Activated CD8-positive, alpha-beta memory T cell treated with anti-CD3 and anti-CD28 coated beads, Interleukin-2, amount 50 U/mL, for 48 hours (primary cell): ENCODE measurements around the gene KCNH5.
"Not testable (repeated sequence)": the region's sequence is repeated elsewhere in the genome, so short reads cannot be mapped to it uniquely, and the experiment has no call there.

Experiments used
- DNase-seq: peaks from one replicate; pipeline ENCODE4 v3.0.0-alpha.2; 2020

Gene KCNH5

DNA sequence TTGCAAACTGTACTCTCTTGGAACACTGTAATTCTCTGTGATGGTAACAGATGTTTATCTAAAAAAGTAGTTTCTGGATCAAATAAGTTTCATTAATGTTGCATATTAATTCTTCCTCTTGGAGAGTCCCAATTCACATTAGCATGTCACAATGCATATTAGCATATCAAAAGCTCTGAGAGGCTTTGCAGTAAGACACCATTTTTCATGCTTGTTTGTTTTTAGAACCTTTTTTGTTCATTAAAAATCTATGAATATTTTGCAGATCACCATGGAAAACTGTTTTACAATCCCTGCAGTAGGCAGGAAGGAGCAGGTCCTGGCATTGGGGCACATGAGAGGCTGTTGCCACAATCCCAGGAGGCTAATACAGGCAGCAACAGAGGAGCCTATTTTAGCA lies 180.7 kb downstream of the KCNH5 start:
- DNase-seq, result no peak

DNA sequence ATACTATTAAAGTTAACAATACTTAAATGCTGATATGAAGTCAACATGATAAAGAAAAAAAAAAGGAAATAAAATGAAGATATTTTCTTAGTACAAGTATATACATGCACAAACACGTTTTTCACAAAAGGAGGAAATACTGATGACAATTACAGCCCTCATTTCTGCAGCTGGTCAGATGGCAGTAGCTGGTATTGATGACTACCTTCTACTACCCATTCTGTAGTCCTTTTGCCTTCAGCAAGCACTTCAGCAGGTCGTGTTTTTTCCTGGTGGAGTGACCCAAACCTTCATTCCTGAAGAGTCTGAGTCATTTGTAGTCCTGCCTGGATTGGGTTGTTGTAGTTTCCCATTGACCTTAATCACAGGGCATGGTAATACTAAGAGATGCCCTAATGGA lies 187.2 kb downstream of the KCNH5 start:
- DNase-seq, result not testable (repeated sequence)

- no peak for DNase-seq
Measured at GRCh38 chr14:62854951-62855350, 190.3 kb downstream of the KCNH5 start.

- no peak for DNase-seq
Measured at GRCh38 chr14:62847168-62847567, 198.1 kb downstream of the KCNH5 start.

GRCh38 chr14:62844546-62844945 lies 200.7 kb downstream of the KCNH5 start:
- no peak for DNase-seq

- DNase-seq, result no peak
Measured at GRCh38 chr14:62824086-62824485, 221.2 kb downstream of the KCNH5 start.

GRCh38 chr14:62819931-62820330 lies 225.3 kb downstream of the KCNH5 start:
- DNase-seq, result no peak

DNA sequence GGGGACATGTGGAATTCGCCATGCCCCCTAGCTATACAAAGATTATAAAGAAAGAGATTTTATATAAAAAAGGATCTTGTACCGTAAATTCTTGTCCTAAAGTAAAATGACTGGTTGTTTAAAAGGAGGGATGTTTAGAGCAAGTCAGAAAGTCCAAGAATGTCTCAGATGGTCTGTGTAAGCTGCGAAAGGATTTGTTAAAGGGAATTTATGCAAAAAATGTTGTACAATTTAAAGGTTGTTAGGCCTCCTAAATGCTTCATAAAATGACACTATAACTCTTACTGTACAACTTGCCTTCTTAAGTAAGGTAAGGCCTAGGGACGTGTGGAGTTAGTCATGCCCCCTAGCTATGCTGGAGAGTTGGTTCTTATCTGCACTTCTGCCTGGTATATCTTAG lies 237.6 kb downstream of the KCNH5 start:
- no peak for DNase-seq

DNA sequence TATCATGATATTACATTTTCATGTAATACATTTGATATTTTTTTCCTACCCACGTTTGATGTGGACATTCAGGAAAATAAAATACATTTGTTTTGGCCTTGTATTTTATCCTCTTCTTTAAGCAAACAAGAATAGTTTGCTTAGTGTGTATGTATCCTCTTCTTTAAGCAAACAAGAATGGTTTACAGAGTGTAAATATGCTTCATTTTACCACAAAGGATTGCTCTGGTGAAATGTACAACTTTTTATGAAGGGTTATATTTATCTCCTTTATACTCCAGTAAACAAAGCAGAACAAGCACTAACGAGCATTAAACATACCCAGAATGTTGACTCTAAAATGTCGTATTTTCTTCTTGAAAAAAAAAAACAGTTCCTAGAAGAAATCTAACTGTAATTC lies 244.7 kb downstream of the KCNH5 start:
- DNase-seq, result no peak

GRCh38 chr14:62796431-62796830 lies 248.8 kb downstream of the KCNH5 start:
- no peak for DNase-seq

DNA sequence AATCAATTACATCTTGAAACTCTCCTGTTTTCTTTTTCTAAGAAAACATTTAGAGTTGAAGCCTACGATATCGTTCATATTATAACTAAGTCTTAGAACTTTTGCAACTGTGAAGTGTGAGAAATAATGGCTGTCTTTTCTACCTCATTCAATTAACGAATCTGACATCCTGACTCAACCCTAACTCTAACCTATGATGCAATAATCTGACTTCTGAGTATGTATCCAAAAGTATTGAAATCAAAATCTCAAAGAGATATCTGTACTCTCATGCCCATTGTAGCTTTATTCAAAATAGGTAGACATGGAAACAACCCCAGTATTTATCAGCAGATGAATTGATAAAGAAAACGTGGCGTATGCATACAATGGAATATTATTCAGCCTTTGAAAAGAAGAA lies 252.7 kb downstream of the KCNH5 start:
- no peak for DNase-seq

GRCh38 chr14:62781328-62781727 lies 263.9 kb downstream of the KCNH5 start:
- DNase-seq, result not testable (repeated sequence)

- DNase-seq, result no peak
Measured at GRCh38 chr14:62778852-62779251, 266.4 kb downstream of the KCNH5 start.

- no peak for DNase-seq
Measured at GRCh38 chr14:62778310-62778709, 266.9 kb downstream of the KCNH5 start.

DNA sequence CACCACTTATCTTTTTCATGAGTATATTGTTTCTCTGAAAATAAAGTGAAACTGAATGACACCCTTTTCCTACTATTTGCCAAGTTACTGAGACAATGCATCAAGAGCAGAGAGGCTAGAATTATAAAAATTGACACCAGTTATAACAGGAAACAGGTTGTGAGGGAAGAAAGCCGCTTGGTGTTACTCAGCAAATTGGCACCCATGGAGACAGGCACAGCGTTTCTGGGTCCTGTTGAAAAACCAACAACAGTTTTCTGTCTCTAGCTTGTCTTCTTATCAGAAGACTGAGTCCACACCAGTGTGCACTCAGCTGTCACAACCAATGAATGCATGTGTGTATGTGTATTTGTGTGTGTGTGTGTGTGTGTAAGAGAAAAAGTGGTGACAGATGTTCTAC lies 267.7 kb downstream of the KCNH5 start:
- no peak for DNase-seq

DNA sequence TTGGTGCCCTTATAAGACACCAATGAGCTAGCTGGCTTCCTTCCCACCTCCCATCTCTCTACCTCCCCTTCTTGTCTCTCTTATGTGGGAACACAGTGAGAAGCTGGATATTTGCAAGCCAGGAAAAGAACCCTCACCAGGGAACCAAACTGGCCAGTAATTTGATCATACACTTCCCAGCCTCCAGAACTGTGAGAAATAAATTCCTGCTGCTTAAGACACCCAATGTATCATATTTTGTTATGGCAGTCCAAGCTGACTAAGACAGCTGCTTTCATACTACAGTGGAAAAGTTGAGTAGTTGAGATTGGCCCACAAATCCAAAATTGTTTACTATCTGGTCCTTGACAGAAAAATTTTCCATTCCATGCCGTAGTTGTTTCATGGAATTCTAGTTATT lies 269.0 kb downstream of the KCNH5 start:
- DNase-seq, result no peak

- DNase-seq, result no peak
Measured at GRCh38 chr14:62768753-62769152, 276.5 kb downstream of the KCNH5 start.

GRCh38 chr14:62763951-62764350 lies 281.3 kb downstream of the KCNH5 start:
- DNase-seq, result no peak

DNA sequence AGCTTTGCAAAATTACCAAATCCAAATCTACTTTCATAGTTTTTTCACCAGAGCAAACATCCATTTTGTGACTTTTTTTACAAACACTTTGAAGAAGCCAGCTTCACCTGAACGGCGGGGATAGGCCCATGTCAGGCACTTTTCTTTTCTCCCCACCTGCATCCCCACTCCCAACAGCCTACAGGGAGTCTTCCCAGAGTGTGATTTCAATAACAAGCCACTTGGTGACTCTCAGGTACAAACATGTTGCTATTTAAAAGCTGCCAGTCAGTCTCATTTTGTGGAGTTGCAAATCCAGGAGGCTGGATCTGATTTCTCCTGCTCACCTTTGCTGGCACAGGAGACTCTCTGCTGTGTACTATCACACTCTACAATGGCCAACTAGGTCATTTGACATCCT lies 285.5 kb downstream of the KCNH5 start:
- no peak for DNase-seq

DNA sequence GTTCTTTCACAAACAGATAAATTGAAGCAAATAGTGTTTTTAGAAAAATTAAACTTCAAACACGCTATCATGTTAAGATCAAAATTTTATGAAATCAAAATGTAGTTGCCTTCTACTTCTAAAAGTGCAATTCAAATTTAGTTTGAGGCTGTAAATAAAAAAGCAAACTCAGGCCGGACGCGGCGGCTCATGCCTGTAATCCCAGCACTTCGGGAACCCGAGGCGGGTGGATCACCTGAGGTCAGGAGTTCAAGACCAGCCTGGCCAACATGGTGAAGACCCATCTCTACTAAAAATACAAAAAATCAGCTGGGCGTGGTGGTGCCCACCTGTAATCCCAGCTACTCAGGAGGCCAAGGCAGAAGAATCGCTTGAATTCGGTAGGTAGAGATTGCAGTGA lies 298.4 kb downstream of the KCNH5 start:
- DNase-seq, result not testable (repeated sequence)

GRCh38 chr14:62745496-62745895 lies 299.8 kb downstream of the KCNH5 start:
- no peak for DNase-seq

DNA sequence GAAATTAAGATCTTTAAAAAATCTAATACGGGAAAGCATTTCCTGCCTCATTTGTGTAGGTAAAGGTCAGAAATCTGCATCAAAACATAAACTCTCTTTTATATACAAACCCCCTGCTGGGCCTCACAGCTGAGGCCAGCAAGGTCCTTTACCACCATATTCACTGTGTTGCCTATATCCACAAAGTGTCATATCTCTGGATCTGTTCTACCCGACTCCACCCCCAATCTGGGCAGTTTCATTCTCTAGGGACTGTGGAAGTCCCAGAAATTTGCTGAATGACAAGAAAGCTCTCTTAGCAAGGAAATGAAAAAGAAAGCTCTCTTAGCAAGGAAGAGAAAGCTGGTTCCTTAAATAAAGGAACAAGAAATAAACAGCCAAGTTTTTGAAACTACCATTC lies 301.7 kb downstream of the KCNH5 start:
- no peak for DNase-seq

DNA sequence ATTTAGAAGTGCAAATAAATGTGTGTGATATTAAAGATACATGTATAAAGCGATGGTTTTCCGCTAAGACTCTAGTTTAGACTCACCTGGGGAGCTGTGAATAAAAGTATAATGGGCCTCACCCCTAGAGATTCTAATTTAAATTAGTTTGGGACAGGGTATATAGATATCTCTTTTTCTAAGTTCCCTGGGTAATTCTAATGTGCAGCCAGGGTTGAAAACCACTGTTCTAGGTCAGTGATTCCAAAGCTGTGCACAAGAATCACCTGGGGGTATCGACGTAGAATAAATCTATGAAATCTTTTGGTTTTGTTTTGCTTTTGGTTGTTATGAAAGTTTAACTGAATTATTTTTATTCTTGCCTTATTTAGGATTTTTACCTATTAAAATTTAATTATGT lies 302.1 kb downstream of the KCNH5 start:
- DNase-seq, result no peak

- no peak for DNase-seq
Measured at GRCh38 chr14:62739647-62740046, 305.6 kb downstream of the KCNH5 start.

- no peak for DNase-seq
Measured at GRCh38 chr14:62736048-62737043, 308.9 kb downstream of the KCNH5 start.
